AG04449 (cell line): ENCODE measurements around the gene PSMD2.

Experiments
- CTCF ChIA-PET: fragments of 350-600 bp; formaldehyde crosslinking; extraction: SDS; loops from one replicate; lab custom pipeline; 2021; ENCODE audit warnings: antibody characterized with exemption; lab: Yijun Ruan, JAX
- POLR2A ChIA-PET: fragments of 400-600, 350-600 bp; formaldehyde crosslinking; extraction: SDS; loops from one replicate; lab custom pipeline; 2020; ENCODE audit warnings: antibody characterized with exemption, inconsistent platforms; lab: Yijun Ruan, JAX
- DNase-seq: peaks from one replicate; pipeline ENCODE4 v3.0.0-alpha.2; 2010; ENCODE audit warnings: low read depth, low spot score
- H3K4me3 ChIP-seq: 2 replicates; pipeline ENCODE4 v1.5.1; 2011; ENCODE audit warnings: low read depth, mild to moderate bottlenecking, control low read depth, low read length
- TF ChIP-seq, protein P1 (sequence below): IDR thresholded peaks from one replicate; pipeline ENCODE4 v1.5.1; 2011; ENCODE audit warnings: mild to moderate bottlenecking, moderate library complexity, low read length, control low read depth, inconsistent platforms; ENCODE audit not compliant: insufficient read depth; ENCODE audit errors: missing control alignments

The PSMD2 gene

GRCh38 chr3:184314363-184314699 lies 15.3 kb downstream of the PSMD2 start, which contains the start of gene EIF4G1:
TSS of gene EIF4G1 (plus strand) at chr3:184314606. CDS start at chr3:184315797, 1,191 bp downstream.
- ChIA-PET POLR2A (interaction anchor here (0.7 kb wide), 1 partner anchor 18 kb away, joined by 4 read pairs; no protein-coding TSS in a partner anchor), CTCF (no interaction called here)
- peak within 1 kb of the TSS; percentile 90 for H3K4me3 ChIP-seq
- no peak for DNase-seq
- TF ChIP-seq, protein P1, sequence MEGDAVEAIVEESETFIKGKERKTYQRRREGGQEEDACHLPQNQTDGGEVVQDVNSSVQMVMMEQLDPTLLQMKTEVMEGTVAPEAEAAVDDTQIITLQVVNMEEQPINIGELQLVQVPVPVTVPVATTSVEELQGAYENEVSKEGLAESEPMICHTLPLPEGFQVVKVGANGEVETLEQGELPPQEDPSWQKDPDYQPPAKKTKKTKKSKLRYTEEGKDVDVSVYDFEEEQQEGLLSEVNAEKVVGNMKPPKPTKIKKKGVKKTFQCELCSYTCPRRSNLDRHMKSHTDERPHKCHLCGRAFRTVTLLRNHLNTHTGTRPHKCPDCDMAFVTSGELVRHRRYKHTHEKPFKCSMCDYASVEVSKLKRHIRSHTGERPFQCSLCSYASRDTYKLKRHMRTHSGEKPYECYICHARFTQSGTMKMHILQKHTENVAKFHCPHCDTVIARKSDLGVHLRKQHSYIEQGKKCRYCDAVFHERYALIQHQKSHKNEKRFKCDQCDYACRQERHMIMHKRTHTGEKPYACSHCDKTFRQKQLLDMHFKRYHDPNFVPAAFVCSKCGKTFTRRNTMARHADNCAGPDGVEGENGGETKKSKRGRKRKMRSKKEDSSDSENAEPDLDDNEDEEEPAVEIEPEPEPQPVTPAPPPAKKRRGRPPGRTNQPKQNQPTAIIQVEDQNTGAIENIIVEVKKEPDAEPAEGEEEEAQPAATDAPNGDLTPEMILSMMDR, result no peak

DNA sequence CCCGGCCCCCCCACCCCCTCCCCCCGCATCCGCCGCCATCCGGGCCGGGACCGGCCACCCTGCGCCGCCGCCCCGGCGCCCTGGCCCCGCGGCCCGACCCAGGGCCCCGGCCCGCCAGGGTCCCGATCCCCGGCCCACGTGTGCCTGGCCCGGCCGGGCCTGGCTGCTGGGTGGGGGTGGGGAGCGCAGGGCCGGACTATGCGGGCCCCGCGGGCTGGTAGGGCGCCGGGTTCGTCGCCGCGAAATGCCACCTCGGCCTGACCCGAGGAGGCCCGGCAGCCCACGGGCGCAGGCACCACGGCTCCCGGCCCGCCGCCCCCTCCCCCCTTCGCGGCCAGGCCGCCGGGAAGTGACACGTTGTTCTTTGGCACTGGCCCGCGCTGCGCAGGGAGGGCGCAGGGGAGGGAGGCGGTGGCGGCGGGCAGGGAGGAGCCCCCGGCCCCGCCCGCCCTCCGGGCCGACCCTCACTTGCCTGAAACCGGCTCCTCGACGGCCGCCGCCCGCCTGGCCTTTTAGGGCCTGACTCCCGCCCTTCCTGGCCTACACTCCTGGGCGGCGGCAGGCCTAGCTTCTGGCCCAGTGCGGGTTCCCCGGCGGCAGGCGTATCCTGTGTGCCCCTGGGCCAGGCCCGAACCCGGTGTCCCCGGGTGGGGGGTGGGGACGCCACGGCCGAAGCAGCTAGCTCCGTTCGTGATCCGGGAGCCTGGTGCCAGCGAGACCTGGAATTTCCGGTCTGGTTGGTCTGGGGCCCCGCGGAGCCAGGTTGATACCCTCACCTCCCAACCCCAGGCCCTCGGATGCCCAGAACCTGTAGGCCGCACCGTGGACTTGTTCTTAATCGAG lies 15.9 kb downstream of the PSMD2 start:
- H3K4me3 ChIP-seq, result peak overlapping the region; percentile 90
- TF ChIP-seq, protein P1, result no peak
- DNase-seq, result no peak
- ChIA-PET CTCF (interaction anchor here (1.0 kb wide), 1 partner anchor 228 kb away, joined by 3 read pairs; no protein-coding TSS in a partner anchor), POLR2A (interaction anchor here (0.6 to 1.3 kb wide), 3 partner anchors 14 to 22 kb away, joined by 3 read pairs; no protein-coding TSS in a partner anchor)

- POLR2A ChIA-PET, result interaction anchor here (1.3 kb wide), 1 partner anchor 22 kb away, joined by 3 read pairs; no protein-coding TSS in a partner anchor
- TF ChIP-seq, protein P1, result no peak
- CTCF ChIA-PET, result interaction anchor here (0.8 to 1.9 kb wide), 5 partner anchors 9 to 228 kb away, joined by 3 to 6 read pairs (median 4); partner anchors contain the start of gene EEF1AKMT4
- DNase-seq, result no peak
- peak overlapping the region; percentile 90 for H3K4me3 ChIP-seq
These were observed 16.5 kb downstream of the PSMD2 start for GRCh38 chr3:184315543-184315867.

DNA sequence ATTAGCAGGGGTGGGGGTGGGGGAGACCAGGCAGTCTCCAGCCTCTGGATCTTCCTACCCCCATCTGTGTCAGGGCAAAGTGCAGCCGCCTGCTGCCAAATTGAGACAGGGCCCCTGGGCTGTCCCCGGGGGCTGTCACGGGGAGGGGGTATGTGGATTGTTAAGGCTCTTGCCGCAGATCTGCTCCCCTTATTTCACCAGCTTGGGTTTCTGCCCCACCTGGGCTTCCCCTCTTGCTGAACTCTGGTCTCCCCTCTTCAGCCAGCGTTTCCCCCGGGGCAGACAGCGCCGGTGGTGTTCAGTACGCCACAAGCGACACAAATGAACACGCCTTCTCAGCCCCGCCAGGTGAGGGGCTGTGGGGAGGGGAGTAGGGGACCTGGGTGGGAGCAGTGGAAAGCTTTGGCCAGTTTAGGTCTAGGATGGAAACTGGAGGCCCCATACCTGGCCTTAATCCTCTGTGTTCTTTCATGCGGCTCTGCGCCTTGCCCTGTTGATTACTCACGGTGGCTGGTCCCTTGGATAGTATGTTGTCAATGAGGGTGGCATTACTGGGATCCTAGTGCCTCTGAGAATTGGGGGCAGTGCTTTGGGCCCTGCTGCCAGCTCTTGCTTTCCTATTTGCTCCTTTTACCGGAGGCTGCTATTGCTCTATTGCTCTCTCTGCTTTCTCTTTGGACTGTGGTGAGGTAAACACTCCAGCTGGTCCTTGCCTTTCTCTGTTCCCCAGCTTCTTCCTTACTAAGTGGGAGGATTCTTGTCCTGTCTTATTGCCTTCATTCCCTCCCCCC lies 17.0 kb downstream of the PSMD2 start:
- peak overlapping the region; percentile 90 for H3K4me3 ChIP-seq
- ChIA-PET POLR2A (interaction anchor here (1.3 kb wide), 1 partner anchor 21 kb away, joined by 3 read pairs; no protein-coding TSS in a partner anchor), CTCF (interaction anchor here (0.8 to 1.9 kb wide), 6 partner anchors 9 to 227 kb away, joined by 3 to 6 read pairs (median 4); partner anchors contain the start of gene EEF1AKMT4)
- DNase-seq, result no peak
- TF ChIP-seq, protein P1, result no peak

- TF ChIP-seq, protein P1, result no peak
- ChIA-PET POLR2A (interaction anchor here (0.9 kb wide), 1 partner anchor 140 kb away, joined by 3 read pairs; no protein-coding TSS in a partner anchor), CTCF (interaction anchor here (1.2 to 1.9 kb wide), 2 partner anchors 10 to 16 kb away, joined by 3 to 6 read pairs; no protein-coding TSS in a partner anchor)
- H3K4me3 ChIP-seq, result peak overlapping the region; percentile 90
- no peak for DNase-seq
These were observed 17.8 kb downstream of the PSMD2 start for GRCh38 chr3:184316792-184317191.
